Body of pancreas (tissue), 4 donors: ENCODE data around the gene NDC80. TPM values are rescaled to one million over a fixed set of nuclear protein-coding genes. Genes with fewer than 3 reads are reported as not detected.
A peak's percentile ranks its signal among the peaks of the same experiment; 100 is the strongest.

Experiments
- ATAC-seq: fragments of 150-250 bp; one replicate; pipeline ENCODE4 v1.9.1; 2016
- DNase-seq, 4 donors: peaks; one replicate each; pipeline ENCODE4 v3.0.0-alpha.2; 2019
- H3K27ac ChIP-seq, 4 donors: fragments of 200-600 bp; sonication (generic); 1 replicate in 3 of 4; 2 replicates in 1 of 4; pipeline versions ENCODE4 v1.5.1 to v1.6.1; 2016 to 2019; ENCODE audit warnings: mild to moderate bottlenecking in 1 of 4, mixed read lengths in 1 of 4, moderate library complexity in 1 of 4
- H3K27me3 ChIP-seq, 2 donors: fragments of 200-600 bp; sonication (generic); one replicate each; pipeline ENCODE4 v1.6.0; 2016; ENCODE audit warnings: mild to moderate bottlenecking in 1 of 2
- H3K36me3 ChIP-seq, 2 donors: fragments of 200-600 bp; sonication (generic); replicated peaks in 1 of 2; 2 replicates each; pipeline ENCODE4 v1.5.1; 2016; ENCODE audit warnings: low read depth in 2 of 2; ENCODE audit not compliant: insufficient read depth in 1 of 2
- H3K4me1 ChIP-seq: fragments of 200-600 bp; sonication (generic); one replicate; pipeline ENCODE4 v1.6.0; 2016
- H3K4me3 ChIP-seq, 2 donors: fragments of 200-600 bp; sonication (generic); 1 replicate in 1 of 2; 2 replicates in 1 of 2; pipeline ENCODE4 v1.5.1; 2016 to 2019
- H3K9me3 ChIP-seq, 3 donors: fragments of 200-600 bp; sonication (generic); 1 replicate in 2 of 3; 2 replicates in 1 of 3; pipeline ENCODE4 v1.5.1; 2016
- CTCF ChIP-seq, 7 experiments: fragments of 450-650 bp in 4 of 7; fragments of 200-600 bp in 3 of 7; sonication (generic) in 3 of 7; IDR thresholded peaks; one replicate each; pipeline ENCODE4 v1.5.1; 2016 to 2019; ENCODE audit warnings: antibody characterized with exemption in 7 of 7
- POLR2A ChIP-seq, 3 donors: fragments of 450-650 bp; IDR thresholded peaks; one replicate each; pipeline ENCODE4 v1.6.1; 2016; ENCODE audit warnings: antibody characterized with exemption in 3 of 3, mild to moderate bottlenecking in 2 of 3
- WGBS, 2 donors: methylation state at CpG; one replicate each; pipeline ENCODE4 v1.1.5; 2017; 5-methylcytosine and 5-hydroxymethylcytosine counted together
- intact Hi-C: fragments of 100-400 bp; cut with DNase I; formaldehyde crosslinking; loops from one replicate; pipeline ENCODE4 v1.15.1; 2023
- total RNA-seq, 2 donors: library from RNA; depleted of rRNA; stranded (reverse); fragments of >200 nt; gene quantifications; one replicate each; pipeline ENCODE4 v1.1.0, GENCODE V29; 2016

Gene NDC80
- total RNA-seq, 2 donors from 2014 or later: not detected

- Histone ChIP-seq H3K4me3 (peak overlapping the region; percentile 88 to 89), H3K27me3 (no peaks in the 10 kb centered on the region), H3K36me3 (no peaks in the 10 kb centered on the region), H3K9me3 (no peaks in the 10 kb centered on the region), H3K27ac (peak overlapping the region; percentile 94 to 99 (median 96)), H3K4me1 (peaks cover 20% of the 10 kb centered on the region)
- intact Hi-C loops: no loop called here
- TF ChIP-seq CTCF (IDR thresholded peaks at IDR 0.05) (no peak), POLR2A (IDR thresholded peaks at IDR 0.05) (no peak)
- 51 to 54% methylated on average over 13 of the region's 13 CpGs for WGBS, 2 donors
- ATAC-seq: no peak
- DNase-seq: no peak
These were observed 83.0 kb downstream of the NDC80 start for GRCh38 chr18:2654169-2654927.

- no peak for DNase-seq
- WGBS, 2 donors: 1% methylated on average over 21 to 22 of the region's 22 CpGs
- Histone ChIP-seq H3K4me1 (peaks cover 25% of the 10 kb centered on the region), H3K9me3 (no peaks in the 10 kb centered on the region), H3K4me3 (peak overlapping the region; percentile 88 to 89), H3K27me3 (no peaks in the 10 kb centered on the region), H3K36me3 (no peaks in the 10 kb centered on the region), H3K27ac (peak overlapping the region; percentile 94 to 99 (median 96))
- no peak for TF ChIP-seq POLR2A (IDR thresholded peaks at IDR 0.05)
- TF ChIP-seq CTCF (IDR thresholded peaks at IDR 0.05): no peak
- intact Hi-C loops: no loop called here
- peak; percentile 1 for ATAC-seq
These were observed 83.5 kb downstream of the NDC80 start for GRCh38 chr18:2654928-2655177.

GRCh38 chr18:2655178-2655953 is 84.0 kb downstream of the NDC80 start, which contains the start of gene SMCHD1:
Gene SMCHD1 (plus strand): TSS chr18:2655726. CDS start chr18:2656076, 350 bp downstream.
- peaks cover 28% of the 10 kb centered on the region for H3K4me1 ChIP-seq
- peak; percentile 88 to 94 (median 91) for TF ChIP-seq POLR2A (IDR thresholded peaks at IDR 0.05)
- no peak for TF ChIP-seq CTCF (IDR thresholded peaks at IDR 0.05)
- H3K27me3 ChIP-seq: no peaks in the 10 kb centered on the region
- H3K27ac ChIP-seq: peak within 1 kb of the TSS; percentile 94 to 99 (median 96)
- no peaks in the 10 kb centered on the region for H3K9me3 ChIP-seq
- intact Hi-C loops: no loop called here
- peak; percentile 84 for ATAC-seq
- WGBS, 2 donors: 1 to 2% methylated on average over 16 to 99 of the region's 100 CpGs
- H3K4me3 ChIP-seq: peak within 1 kb of the TSS; percentile 88 to 89
- DNase-seq: peak; percentile 88 to 93 (median 90)
- no peaks in the 10 kb centered on the region for H3K36me3 ChIP-seq

GRCh38 chr18:2655954-2656236 is 84.5 kb downstream of the NDC80 start:
- WGBS, 2 donors: 0% methylated on average over 37 of the region's 37 CpGs; no CpG with 5 or more reads in 1 of the 2 donors

More at GRCh38 chr18:2655954-2656236, 84.5 kb downstream of the NDC80 start:
- no peaks in the 10 kb centered on the region for H3K36me3 ChIP-seq
- DNase-seq: no peak
- TF ChIP-seq CTCF (IDR thresholded peaks at IDR 0.05) (peak in 1 of 7 experiments; percentile 9), POLR2A (IDR thresholded peaks at IDR 0.05) (no peak)
- peak overlapping the region; percentile 94 to 99 (median 96) for H3K27ac ChIP-seq
- intact Hi-C loops: no loop called here
- H3K9me3 ChIP-seq: no peaks in the 10 kb centered on the region
- peaks cover 28% of the 10 kb centered on the region for H3K4me1 ChIP-seq
- no peak for ATAC-seq
- H3K4me3 ChIP-seq: peak overlapping the region; percentile 62 to 89
- H3K27me3 ChIP-seq: no peaks in the 10 kb centered on the region
